ENCODE results near the gene C5AR2. TPM values are rescaled to one million over a fixed set of nuclear protein-coding genes. Genes with fewer than 3 reads are reported as not detected.

C5AR2 gene
- polyA plus RNA-seq, 1 donor (not counting 4 experiments of a cell fraction or from before 2014, with no cell fraction given) = not detected

DNA sequence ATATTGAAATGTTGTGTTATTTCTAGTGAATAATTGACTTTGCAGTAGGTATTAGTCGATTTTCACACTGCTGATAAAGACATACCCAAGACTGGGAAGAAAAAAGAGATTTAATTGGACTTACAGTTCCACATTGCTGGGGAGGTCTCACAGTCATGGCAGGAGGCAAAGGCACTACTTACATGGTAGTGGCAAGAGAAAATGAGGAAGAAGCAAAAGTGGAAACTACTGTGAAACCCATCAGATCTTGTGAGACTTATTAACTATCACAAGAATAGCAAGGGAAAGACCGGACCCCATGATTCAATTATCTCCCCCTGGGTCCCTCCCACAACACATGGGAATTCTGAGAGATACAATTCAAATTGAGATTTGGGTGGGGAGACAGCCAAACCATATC, 9.9 kb upstream of the C5AR2 start:
- Histone ChIP-seq H3K9ac (ENCODE audit: control insufficient read depth, extremely low read depth, insufficient read depth, low read length) (no peak overlapping the region), H3K4me2 (ENCODE audit: control insufficient read depth, extremely low read depth, insufficient read depth, low read depth, low read length) (no peak overlapping the region), H3K4me1 (ENCODE audit: control insufficient read depth, extremely low read depth, insufficient read depth, low read length) (no peaks in the 10 kb centered on the region), H3K9me1 (ENCODE audit: control insufficient read depth, extremely low read depth, insufficient read depth, low read length) (no peaks in the 10 kb centered on the region), H2AFZ (ENCODE audit: control insufficient read depth, low read length) (no peak overlapping the region), H4K20me1 (ENCODE audit: control insufficient read depth, extremely low read depth, insufficient read depth, low read length) (no peaks in the 10 kb centered on the region), H3K79me2 (ENCODE audit: control insufficient read depth, insufficient read depth, low read length) (no peaks in the 10 kb centered on the region), H3K27me3 (ENCODE audit: control insufficient read depth, extremely low read depth, insufficient read depth, low read length) (no peaks in the 10 kb centered on the region), H3K4me3 (ENCODE audit: control insufficient read depth in 2 of 3, extremely low read depth in 1 of 3, insufficient read depth in 2 of 3, low read depth in 1 of 3, low read length in 3 of 3) (no peak overlapping the region), H3K9me3 (ENCODE audit: control insufficient read depth, low read depth, low read length) (no peaks in the 10 kb centered on the region), H3K27ac (ENCODE audit: control insufficient read depth, insufficient read depth, low read length) (no peak overlapping the region), H3K36me3 (ENCODE audit: control insufficient read depth in 2 of 2, extremely low read depth in 1 of 2, insufficient read depth in 2 of 2, low read length in 2 of 2) (no peaks in the 10 kb centered on the region)
- TF ChIP-seq, protein P1, sequence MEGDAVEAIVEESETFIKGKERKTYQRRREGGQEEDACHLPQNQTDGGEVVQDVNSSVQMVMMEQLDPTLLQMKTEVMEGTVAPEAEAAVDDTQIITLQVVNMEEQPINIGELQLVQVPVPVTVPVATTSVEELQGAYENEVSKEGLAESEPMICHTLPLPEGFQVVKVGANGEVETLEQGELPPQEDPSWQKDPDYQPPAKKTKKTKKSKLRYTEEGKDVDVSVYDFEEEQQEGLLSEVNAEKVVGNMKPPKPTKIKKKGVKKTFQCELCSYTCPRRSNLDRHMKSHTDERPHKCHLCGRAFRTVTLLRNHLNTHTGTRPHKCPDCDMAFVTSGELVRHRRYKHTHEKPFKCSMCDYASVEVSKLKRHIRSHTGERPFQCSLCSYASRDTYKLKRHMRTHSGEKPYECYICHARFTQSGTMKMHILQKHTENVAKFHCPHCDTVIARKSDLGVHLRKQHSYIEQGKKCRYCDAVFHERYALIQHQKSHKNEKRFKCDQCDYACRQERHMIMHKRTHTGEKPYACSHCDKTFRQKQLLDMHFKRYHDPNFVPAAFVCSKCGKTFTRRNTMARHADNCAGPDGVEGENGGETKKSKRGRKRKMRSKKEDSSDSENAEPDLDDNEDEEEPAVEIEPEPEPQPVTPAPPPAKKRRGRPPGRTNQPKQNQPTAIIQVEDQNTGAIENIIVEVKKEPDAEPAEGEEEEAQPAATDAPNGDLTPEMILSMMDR (optimal IDR thresholded peaks at IDR 0.05 in 1 of 3, IDR thresholded peaks at IDR 0.05 in 1 of 3, conservative IDR thresholded peaks at IDR 0.05 in 1 of 3; ENCODE audit: extremely low read depth in 1 of 3, insufficient read depth in 2 of 3, low read length in 3 of 3) = no peak
- TF ChIP-seq EZH2 (IDR thresholded peaks at IDR 0.05; ENCODE audit: low read length) = no peak
- FAIRE-seq = no peak
- dilution Hi-C loops (cut with MboI; ENCODE audit: extremely low pct_ligation_motif_present, low sequenced_read_pairs) = no loop called here
- DNase-seq (ENCODE audit: low read depth, low spot score) = no peak

DNA sequence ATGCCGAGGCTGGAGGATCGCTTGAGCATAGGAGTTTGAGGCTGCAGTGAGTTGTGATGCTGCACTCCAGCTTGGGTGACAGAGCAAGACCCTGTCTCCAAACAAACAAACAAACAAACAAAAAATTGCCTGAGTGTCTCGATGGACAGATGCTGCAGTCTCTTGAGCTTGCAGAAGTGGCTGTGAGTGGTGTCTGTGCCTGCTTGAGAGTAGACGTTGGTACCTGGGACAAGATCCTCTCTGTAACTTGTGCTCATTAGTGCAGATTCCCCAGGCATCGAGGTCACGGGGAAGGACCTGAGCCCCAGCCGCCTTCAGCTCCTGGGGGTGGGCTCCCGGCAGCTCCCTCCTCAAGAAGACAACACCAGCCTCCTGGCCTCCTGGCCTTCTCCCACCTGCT, 8.6 kb upstream of the C5AR2 start:
- H3K9me3 ChIP-seq (ENCODE audit: control insufficient read depth, low read depth, low read length) = no peaks in the 10 kb centered on the region
- no peaks in the 10 kb centered on the region for H3K9me1 ChIP-seq (ENCODE audit: control insufficient read depth, extremely low read depth, insufficient read depth, low read length)
- no peak for FAIRE-seq

More for the DNA sequence above, 8.6 kb upstream of the C5AR2 start:
- Histone ChIP-seq H3K27ac (ENCODE audit: control insufficient read depth, insufficient read depth, low read length) (no peak overlapping the region), H3K36me3 (ENCODE audit: control insufficient read depth in 2 of 2, extremely low read depth in 1 of 2, insufficient read depth in 2 of 2, low read length in 2 of 2) (no peaks in the 10 kb centered on the region), H2AFZ (ENCODE audit: control insufficient read depth, low read length) (no peak overlapping the region), H3K4me3 (ENCODE audit: control insufficient read depth in 2 of 3, extremely low read depth in 1 of 3, insufficient read depth in 2 of 3, low read depth in 1 of 3, low read length in 3 of 3) (no peak overlapping the region), H3K4me2 (ENCODE audit: control insufficient read depth, extremely low read depth, insufficient read depth, low read depth, low read length) (no peak overlapping the region), H3K79me2 (ENCODE audit: control insufficient read depth, insufficient read depth, low read length) (no peaks in the 10 kb centered on the region), H4K20me1 (ENCODE audit: control insufficient read depth, extremely low read depth, insufficient read depth, low read length) (no peaks in the 10 kb centered on the region), H3K4me1 (ENCODE audit: control insufficient read depth, extremely low read depth, insufficient read depth, low read length) (no peaks in the 10 kb centered on the region), H3K27me3 (ENCODE audit: control insufficient read depth, extremely low read depth, insufficient read depth, low read length) (no peaks in the 10 kb centered on the region), H3K9ac (ENCODE audit: control insufficient read depth, extremely low read depth, insufficient read depth, low read length) (no peak overlapping the region)
- TF ChIP-seq, protein P1 (optimal IDR thresholded peaks at IDR 0.05 in 1 of 3, IDR thresholded peaks at IDR 0.05 in 1 of 3, conservative IDR thresholded peaks at IDR 0.05 in 1 of 3; ENCODE audit: extremely low read depth in 1 of 3, insufficient read depth in 2 of 3, low read length in 3 of 3) = no peak
- TF ChIP-seq EZH2 (IDR thresholded peaks at IDR 0.05; ENCODE audit: low read length) = no peak
- dilution Hi-C loops (cut with MboI; ENCODE audit: extremely low pct_ligation_motif_present, low sequenced_read_pairs) = no loop called here
- DNase-seq (ENCODE audit: low read depth, low spot score) = no peak

All from keratinocyte (primary cell).